HG03103 (cell line): ENCODE measurements around the gene ACADL.
"Not testable (repeated sequence)": the region's sequence is repeated elsewhere in the genome, so short reads cannot be mapped to it uniquely, and the experiment has no call there.

Source experiments
- ATAC-seq: cut with Tn5 transposase; IDR thresholded peaks from one replicate; pipeline ENCODE4 v1.9.1; 2021; ENCODE audit warnings: low read depth; ENCODE audit not compliant: unreplicated experiment

The ACADL gene

DNA sequence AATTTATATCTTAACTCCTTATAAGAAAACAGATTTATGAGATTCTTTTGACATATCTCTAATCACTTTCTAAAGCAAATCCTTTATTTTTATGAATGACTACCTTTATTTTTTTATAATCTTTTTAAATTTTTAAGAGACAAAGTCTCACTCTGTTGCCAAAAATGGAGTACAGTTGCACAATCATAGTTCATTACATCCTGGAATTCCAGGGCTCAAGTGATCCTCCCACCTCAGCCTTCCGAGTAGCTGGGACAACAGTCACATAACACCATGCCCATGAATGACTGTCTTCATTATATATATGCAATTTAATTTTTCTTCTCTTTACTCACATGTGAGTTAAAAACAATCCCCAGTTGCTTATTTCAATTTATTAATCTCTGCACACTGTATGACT is 21.7 kb downstream of the ACADL start:
- no peak for ATAC-seq

DNA sequence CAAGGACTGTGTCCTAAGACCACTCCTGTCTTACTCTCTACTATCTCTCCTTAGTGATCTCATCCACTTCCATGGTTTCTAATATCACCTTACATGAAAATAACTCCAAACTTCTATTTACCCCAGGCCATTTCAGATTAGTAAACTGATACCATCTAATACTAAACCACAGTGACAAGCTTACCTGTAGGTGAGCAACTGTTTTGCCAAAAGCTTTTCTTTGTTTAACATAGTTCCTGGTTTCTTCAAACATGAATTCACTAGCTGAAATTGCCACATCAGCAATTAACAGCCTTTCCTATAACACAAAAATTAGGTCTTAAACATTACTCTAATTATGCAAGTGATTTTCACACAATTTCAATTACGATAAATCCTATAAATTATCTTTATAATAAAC is 22.1 kb downstream of the ACADL start:
- no peak for ATAC-seq

DNA sequence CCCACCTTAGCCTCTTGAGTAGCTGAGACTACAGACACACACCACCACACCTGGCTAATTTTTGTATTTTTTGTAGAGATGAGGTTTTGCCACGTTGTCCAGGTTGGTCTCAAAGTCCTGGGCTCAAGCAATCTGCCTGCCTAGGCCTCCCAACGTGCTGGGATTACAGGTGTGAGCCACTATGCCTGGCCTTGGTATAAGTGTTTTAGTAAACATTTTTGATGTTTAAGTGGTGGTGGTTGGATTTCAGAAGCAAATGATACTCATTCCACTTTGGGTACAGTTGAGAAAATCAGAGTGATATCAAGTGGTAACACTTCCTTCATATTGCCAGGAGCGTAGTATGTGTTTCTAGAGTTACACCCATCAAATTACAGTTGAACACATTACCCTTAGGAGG is 25.4 kb downstream of the ACADL start:
- ATAC-seq = no peak

DNA sequence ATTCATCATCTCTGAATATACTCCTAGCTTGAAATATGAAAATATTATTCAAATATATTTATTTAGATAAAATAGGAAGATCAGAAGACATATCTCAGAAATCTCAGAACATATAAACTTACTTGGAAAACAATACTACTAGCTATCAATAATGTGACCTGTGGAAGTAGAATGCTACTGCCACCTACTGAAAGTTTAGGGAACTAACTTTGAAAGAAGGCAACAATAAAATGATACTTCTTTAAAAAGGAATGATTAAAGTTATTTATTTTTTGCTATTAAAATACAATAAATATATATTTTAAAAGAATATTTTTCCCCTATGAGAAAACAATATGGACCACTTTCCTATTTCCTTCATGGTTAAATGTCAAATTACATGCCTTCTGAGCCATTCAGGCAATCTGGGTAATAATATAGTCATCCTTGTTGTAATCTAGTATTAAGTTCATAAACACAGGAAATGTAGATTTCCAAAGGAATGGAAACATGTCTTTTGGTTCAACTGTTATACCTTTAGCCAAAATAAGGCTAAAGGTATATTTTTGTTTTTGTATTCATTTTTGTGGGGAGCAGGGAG is 26.0 kb downstream of the ACADL start:
- ATAC-seq = peak; percentile 45

DNA sequence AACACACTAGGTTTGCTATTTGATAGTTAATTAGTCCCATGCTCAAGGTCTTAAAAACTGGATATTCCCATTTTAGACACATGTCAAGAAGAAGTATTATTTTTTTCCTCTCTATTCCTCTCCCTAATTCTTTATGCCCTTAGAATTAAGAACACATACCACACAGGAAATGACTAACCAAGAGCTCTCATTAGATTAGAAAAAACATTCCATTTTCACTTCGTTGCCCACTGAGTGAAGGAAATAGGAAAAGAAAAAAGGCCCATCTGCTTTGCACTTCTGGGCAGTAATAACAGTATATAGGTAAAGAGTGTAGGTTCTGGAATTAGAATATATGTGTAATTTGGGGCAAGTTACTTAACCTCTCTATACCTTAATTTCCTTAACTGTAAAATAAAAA is 26.9 kb downstream of the ACADL start:
- ATAC-seq = no peak

DNA sequence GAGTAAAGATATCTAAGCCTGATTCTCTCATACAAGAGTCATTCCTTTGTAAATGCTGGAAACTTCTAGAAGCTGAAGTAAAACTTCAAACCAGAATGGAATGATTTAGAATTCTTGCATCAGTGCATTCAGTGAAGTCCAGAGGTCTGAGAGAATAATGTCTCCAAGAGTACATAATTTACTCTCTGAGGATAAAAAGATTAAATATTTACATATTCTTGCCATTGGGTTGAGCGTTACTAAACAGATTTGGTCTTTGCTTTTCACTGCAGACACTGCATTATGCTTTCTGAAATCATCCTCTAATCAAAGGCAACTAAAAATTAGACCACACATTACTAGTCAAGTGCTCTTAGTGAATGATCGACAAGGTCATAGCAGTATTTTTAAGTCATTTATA is 27.5 kb downstream of the ACADL start:
- no peak for ATAC-seq

DNA sequence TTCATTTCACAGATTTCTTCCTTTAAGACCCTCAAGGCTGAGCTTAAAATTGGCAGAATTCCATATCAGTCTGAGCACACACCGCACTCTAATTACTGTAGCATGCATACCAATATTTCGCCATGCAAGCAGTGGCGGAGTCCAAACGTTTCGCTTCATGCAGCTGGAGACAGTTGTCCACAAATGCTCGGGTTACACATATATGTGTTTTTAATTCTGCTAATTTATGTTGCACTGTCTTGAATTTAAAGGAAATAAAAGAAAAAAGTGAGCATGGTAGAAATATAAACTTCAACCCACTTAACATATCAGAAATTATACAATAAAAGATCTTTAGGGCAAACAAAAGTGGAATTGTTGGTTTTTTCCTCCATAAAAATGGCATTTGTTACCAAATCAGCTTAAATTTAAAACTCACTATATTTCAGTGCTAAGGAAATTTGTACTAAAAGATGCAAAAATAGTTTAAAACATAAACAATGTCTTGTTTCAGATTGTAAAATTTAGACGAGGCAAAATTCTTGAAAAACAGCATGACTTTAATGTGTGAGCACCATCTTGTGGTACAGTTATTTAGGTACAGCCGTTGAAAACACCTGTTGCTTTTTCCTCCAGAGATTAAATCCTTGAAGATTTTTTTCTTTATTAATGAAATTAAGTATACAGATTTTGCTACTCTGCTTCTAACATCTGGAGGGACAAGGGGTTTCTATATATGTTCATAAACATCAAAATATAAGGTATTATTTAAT is 30.0 kb downstream of the ACADL start:
- ATAC-seq = no peak

DNA sequence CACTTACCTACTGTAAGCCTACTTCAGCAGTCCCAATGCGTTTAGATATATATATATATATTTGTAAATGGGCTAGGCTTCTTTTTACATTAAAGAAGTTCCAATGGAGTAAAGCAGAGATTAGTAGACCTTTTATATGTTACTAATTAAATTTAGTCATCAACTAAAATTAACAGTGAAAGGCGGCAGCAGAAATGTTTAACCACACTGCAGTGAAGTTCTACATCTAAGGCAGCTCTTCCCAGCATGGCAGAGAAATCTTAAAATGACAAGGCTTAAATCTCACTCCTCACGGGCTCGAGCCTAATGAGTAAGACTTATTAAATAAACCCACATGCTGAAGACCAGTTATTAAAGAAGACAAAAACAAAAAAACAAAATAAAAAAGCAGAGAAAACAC is 34.9 kb downstream of the ACADL start:
- no peak for ATAC-seq

DNA sequence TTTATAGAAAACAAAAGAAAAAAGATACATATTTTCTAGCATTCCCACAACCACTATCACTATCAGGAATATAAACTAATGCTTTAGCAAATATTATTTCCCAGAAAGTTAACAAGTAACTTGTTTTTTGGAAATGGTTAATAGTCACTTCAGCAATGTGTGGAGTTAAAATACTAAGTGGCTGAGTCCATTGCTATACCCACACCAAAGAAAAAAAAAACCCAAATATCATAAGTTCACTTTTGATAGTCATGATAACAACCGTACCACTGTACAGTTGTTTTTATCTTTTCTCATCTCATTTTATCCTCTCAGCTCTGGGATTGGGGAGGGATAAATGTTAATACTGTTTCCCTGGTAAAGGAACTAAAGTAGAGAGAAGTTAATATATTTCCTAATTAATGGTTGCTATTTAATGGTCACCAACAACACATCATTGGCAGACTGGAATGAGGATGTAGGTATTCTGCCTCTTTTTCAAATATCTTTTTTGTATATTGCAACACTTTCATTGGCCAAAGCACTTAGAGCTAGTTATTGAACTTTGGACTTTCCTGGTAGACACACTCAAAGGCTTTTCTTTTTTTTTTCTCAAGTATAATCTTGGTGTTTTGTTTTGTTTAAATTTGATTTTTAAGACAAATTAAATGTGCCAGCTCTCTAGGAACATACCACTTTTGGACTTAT is 35.7 kb downstream of the ACADL start:
- ATAC-seq = no peak

DNA sequence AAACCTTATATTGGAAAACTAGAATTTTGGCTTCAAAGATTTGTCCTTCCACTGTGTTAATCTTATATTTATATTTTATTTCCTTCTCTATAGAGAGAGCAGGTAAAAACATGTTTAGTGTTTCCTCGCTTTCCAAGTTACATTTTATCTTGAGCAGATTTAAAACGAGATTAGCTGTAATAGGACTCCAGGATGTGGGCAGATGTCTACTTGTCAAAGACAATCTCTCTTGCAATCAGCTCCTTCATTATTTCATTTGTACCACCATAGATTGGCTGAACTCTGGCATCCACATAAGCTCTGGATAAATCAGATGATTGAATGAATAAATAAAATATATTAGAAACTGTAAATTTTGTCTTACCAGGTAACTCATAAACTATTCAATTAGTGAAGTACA is 36.5 kb downstream of the ACADL start:
- ATAC-seq = no peak

DNA sequence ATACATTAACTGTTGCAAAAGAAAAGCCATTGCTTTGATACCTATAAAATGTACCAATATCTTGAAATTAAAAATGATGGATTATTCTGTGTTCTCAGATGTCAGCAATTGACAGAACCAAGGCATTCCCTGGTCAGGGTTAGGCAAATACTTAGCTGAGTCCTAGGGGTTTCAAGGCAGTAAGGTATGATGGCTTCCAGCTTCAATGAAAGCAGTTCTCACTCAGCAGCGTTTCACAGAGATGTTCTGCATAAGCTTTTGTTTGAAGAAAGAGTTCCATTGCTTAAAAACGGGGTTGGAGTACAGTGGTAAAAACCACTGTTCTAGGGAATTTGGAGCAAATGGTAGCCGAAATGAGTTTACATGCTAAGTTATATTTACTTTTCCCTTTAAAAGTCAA is 37.1 kb downstream of the ACADL start:
- ATAC-seq = no peak

DNA sequence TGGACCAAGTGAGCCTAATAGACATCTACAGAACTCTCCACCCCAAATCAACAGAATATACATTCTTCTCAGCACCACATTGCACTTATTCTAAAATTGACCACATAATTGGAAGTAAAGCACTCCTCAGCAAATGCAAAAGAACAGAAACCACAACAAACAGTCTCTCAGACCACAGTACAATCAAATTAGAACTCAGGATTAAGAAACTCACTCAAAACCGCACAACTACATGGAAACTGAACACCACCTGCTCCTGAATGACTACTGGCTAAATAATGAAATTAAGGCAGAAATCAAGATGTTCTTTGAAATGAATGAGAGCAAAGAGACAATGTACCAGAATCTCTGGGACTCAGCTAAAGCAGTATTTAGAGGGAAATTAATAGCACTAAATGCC is 41.3 kb downstream of the ACADL start:
- not testable (repeated sequence) for ATAC-seq

DNA sequence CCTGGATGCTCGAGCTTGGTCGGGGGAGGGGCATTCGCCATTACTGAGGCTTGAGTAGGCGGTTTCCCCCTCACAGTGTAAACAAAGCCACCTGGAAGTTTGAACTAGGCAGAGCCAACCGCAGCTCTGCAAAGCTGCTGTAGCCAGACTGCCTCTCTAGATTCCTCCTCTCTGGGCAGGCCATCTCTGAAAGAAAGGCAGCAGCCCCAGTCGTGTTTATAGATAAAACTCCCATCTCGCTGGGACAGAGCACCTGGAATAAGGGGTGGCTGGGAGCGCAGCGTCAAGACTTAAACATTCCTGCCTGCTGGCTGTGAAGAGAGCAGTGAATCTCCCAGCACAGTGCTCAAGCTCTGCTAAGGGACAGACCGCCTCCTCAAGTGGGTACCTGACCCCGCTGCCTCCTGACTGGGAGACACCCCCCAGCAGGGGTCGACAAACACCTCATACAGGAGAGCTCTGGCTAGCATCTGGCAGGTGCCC is 43.6 kb downstream of the ACADL start:
- not testable (repeated sequence) for ATAC-seq

DNA sequence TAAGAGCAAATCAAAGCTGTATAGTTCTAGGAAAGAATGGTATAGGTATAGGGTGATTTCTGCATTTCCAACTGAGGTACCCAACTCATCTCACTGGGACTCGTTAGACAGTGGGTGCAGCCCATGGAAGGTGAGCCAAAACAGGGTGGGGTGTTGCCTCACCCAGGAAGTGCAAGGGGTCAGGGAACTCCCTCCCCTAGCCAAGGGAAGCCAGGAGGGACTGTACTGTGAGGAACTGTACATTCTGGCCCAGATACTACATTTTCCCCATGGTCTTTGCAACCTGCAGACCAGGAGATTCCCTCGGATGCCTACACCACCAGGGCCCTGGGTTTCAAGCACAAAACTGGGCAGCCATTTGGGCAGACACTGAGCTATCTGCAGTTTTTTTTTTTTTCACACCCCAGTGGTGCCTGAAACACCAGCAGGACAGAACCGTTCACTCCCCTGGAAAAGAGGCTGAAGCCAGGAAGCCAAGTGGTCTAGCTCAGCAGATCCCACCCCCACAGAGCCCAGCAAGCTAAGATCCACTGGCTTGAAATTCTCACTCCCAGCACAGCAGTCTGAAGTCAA is 44.1 kb downstream of the ACADL start:
- ATAC-seq = not testable (repeated sequence)

DNA sequence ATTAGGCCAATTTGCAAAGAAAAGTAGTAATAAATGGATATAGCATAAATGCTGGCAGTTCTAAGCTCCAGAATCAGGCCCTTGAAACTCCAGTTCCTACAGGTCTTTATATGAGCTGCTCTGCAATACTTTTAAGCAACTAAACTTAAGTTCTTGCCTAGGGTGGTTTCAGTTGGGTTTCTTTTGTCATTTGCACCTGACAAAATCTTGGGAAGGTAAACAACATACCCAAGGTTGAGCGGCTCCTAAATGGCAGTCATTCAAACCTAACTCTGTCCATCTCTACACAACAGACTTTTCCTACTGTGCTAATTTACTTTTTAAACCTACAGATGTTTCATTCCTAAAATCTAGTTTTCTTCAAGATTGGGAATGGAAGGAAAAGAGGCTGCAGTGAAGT is 44.8 kb downstream of the ACADL start:
- ATAC-seq = no peak

DNA sequence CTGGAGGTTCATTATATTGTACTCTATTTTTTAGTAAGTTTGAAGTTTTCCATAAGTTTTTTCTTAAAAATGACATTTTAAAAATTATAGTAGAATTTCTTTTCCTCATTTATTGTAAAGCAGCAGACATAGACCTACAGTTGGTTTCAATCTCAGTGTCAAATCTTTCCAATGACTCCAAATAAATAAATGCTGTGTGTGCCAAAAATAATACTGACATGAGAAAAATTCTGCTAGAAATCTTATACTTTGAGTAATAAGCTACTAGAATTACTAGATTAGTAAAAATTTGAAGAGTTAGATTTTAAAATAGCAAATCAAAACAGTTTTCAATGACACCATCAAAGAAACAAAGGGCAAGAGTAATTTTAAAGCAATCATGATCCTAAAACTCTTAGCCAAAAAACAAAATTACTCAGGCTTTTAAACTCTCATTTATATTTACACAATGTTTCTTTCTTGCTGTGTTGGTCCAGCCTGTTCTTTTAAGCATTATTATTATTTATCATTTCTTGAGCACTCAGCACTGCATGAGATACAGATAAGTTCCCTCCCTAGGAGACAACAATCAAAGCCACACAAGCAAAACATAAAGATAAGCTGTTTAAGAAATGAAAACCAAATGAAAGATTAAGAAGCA is 45.8 kb downstream of the ACADL start:
- no peak for ATAC-seq

DNA sequence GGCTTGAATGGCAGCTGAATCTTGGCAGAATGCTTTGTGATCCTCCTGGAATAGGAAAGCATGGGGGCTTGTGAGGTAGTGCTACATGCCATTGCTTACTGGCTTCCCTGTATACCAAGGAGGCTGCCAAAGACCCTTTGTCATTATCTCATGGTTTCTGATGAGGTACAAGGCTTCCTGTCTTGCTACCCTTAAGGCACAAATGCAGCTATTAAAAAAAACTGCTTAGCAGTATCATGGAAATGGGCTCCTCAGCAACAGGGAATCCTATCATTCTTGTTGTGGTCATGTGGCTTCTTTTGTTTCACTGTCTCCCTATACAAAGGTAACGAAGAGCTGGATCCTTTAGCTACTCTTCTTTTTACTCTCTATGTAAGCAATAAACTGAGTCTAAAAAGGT is 47.5 kb downstream of the ACADL start:
- ATAC-seq = no peak

DNA sequence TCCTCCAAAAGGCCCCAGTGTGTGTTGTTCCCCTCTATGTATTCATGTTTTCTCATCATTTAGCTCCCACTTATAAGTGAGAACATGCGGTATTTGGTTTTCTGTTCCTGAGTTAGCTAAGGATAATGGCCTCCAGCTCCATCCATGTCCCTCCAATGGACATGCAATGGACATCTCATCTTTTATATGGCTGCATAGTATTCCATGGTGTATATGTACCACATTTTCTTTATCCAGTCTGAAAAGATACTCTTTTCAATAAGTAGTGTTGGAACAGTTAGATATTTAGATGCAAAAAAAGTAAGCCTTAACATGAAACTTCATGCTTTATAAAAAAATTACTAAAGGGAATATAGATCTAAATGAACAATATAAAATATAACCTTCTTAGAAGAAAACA is 48.1 kb downstream of the ACADL start:
- ATAC-seq = not testable (repeated sequence)

DNA sequence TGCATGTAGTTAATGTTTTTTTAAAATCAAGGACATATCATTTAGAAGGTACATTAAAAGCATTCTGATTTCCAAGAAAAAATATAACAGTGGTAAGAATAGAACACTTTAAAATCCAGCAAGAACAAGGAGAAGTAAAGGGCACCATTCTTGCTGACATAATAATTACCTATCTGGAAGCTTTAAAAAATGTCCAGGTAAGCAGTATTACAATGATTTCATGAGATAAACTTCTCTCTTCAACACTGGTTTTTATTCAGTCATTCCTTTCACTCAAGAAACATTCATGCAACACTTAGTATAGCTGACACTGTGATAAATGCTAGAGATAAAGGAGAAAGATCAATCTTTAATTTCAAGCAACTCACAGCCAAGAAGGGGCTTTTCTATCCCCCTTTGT is 51.2 kb downstream of the ACADL start:
- no peak for ATAC-seq

DNA sequence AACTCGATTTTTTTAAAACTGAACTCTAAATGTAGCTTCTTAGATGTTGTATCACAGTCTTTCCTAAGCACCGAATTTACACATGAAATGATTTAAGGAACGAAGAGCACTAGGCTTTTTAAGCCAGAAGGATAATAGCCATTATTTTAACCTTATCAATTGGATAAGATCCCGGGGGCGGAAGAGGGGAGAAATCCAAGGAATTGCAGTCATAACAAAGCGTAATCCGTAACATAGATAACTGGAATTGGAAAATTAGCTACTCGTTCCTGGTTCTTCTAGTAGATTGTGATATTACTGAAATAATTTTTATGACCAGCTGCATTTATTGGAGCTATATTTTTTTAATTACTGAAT is 53.0 kb downstream of the ACADL start:
- ATAC-seq = no peak
